ENCODE measurements around the gene GALNT18. TPM values are rescaled to one million over a fixed set of nuclear protein-coding genes. Genes with fewer than 3 reads are reported as not detected.

Gene GALNT18
- total and polyA plus RNA-seq, 2 of the 4 experiments (the other 2 are of a cell fraction), result 9.5 to 11.3 TPM

DNA sequence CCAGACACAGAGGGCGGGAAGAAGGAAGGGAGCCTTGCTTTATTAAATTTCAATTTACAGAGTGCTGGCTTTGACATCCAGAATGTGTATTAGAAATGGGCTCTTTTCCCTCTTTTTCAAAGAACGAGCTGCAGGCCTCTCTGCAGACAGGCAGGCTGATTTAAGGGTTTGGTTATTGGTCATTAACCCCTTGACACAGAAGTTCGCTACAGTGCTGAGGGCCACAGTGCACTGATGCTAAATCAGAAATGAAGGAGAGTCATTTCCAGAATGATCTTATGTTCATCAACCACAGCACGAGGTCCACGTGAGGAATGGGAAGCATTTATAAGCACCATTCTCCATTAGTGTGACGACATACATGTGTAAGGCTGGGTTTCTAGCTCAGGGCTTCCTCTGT is 320.6 kb downstream of the GALNT18 start:
- TF ChIP-seq RFX5 (IDR thresholded peaks at IDR 0.05; ENCODE audit: low read depth, low read length), result no peak
- TF ChIP-seq, protein P1, sequence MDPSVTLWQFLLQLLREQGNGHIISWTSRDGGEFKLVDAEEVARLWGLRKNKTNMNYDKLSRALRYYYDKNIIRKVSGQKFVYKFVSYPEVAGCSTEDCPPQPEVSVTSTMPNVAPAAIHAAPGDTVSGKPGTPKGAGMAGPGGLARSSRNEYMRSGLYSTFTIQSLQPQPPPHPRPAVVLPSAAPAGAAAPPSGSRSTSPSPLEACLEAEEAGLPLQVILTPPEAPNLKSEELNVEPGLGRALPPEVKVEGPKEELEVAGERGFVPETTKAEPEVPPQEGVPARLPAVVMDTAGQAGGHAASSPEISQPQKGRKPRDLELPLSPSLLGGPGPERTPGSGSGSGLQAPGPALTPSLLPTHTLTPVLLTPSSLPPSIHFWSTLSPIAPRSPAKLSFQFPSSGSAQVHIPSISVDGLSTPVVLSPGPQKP (IDR thresholded peaks at IDR 0.05; ENCODE audit: borderline replicate concordance, low read depth, low read length), result no peak
- TF ChIP-seq RCOR1 (IDR thresholded peaks at IDR 0.05; ENCODE audit: insufficient replicate concordance, low read length), result no peak
- no peak for TF ChIP-seq NFE2L2 (IDR thresholded peaks at IDR 0.05; ENCODE audit: low read depth, low read length)
- TF ChIP-seq, protein P2, sequence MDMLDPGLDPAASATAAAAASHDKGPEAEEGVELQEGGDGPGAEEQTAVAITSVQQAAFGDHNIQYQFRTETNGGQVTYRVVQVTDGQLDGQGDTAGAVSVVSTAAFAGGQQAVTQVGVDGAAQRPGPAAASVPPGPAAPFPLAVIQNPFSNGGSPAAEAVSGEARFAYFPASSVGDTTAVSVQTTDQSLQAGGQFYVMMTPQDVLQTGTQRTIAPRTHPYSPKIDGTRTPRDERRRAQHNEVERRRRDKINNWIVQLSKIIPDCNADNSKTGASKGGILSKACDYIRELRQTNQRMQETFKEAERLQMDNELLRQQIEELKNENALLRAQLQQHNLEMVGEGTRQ (IDR thresholded peaks at IDR 0.05; ENCODE audit: low read depth, low read length), result no peak
- no peak for TF ChIP-seq MXI1 (IDR thresholded peaks at IDR 0.05; ENCODE audit: borderline replicate concordance, low read depth, low read length)
- no peak for TF ChIP-seq CEBPB (IDR thresholded peaks at IDR 0.05; ENCODE audit: low read depth, low read length)
- TF ChIP-seq SMC3 (IDR thresholded peaks at IDR 0.05; ENCODE audit: low read depth, low read length), result no peak
- no peak for TF ChIP-seq POLR2A (IDR thresholded peaks at IDR 0.05; ENCODE audit: low read depth, low read length)
- no peak for TF ChIP-seq MAZ (IDR thresholded peaks at IDR 0.05; ENCODE audit: borderline replicate concordance, low read depth, low read length)
- TF ChIP-seq, protein P3, sequence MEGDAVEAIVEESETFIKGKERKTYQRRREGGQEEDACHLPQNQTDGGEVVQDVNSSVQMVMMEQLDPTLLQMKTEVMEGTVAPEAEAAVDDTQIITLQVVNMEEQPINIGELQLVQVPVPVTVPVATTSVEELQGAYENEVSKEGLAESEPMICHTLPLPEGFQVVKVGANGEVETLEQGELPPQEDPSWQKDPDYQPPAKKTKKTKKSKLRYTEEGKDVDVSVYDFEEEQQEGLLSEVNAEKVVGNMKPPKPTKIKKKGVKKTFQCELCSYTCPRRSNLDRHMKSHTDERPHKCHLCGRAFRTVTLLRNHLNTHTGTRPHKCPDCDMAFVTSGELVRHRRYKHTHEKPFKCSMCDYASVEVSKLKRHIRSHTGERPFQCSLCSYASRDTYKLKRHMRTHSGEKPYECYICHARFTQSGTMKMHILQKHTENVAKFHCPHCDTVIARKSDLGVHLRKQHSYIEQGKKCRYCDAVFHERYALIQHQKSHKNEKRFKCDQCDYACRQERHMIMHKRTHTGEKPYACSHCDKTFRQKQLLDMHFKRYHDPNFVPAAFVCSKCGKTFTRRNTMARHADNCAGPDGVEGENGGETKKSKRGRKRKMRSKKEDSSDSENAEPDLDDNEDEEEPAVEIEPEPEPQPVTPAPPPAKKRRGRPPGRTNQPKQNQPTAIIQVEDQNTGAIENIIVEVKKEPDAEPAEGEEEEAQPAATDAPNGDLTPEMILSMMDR (conservative IDR thresholded peaks at IDR 0.05; ENCODE audit: low read depth, low read length), result no peak
- no peak for TF ChIP-seq MAFK (IDR thresholded peaks at IDR 0.05; ENCODE audit: low read depth, low read length)
- no peak for TF ChIP-seq RAD21 (IDR thresholded peaks at IDR 0.05; ENCODE audit: low read length)
- ChIA-PET POLR2A (ENCODE audit: unreplicated experiment) (no interaction called here), CTCF (no interaction called here)
- WGBS, 2 experiments (ENCODE audit: extremely low coverage in 2 of 2, insufficient read length in 1 of 2), result no CpG with 5 or more reads among the region's 6 CpGs
- intact Hi-C loops (cut with micrococcal nuclease) (no loop called here), dilution Hi-C loops (cut with HindIII; ENCODE audit: low sequenced_read_pairs, unreplicated experiment) (no loop called here), in situ Hi-C loops (cut with MboI; ENCODE audit: low sequenced_read_pairs) (no loop called here)
- H3K4me2 ChIP-seq (ENCODE audit: low read depth, low read length), result no peak overlapping the region
- H2BK5ac ChIP-seq (ENCODE audit: low read depth, low read length, poor library complexity, severe bottlenecking), result no peak overlapping the region
- no peak for DNase-seq
- no peak overlapping the region for H3K27ac ChIP-seq (ENCODE audit: insufficient read depth, low read length)
- H2BK120ac ChIP-seq (ENCODE audit: low read depth, low read length), result no peak overlapping the region
- H3K23ac ChIP-seq (ENCODE audit: low read depth, low read length), result no peak overlapping the region
- no peak overlapping the region for H2BK15ac ChIP-seq (ENCODE audit: low read depth, low read length)
- H4K5ac ChIP-seq (ENCODE audit: low read depth, low read length), result no peak overlapping the region
- H3K18ac ChIP-seq (ENCODE audit: low read depth, low read length), result no peak overlapping the region
- H2AFZ ChIP-seq (replicated peaks; ENCODE audit: low read length, poor library complexity), result no peak overlapping the region
- H3K27me3 ChIP-seq (ENCODE audit: control insufficient read depth, insufficient read depth, low read length), result peaks cover 13% of the 10 kb centered on the region
- no peak overlapping the region for H2BK20ac ChIP-seq (ENCODE audit: low read depth, low read length)
- no peaks in the 10 kb centered on the region for H3K9me1 ChIP-seq (ENCODE audit: insufficient read depth, low read length)
- H4K91ac ChIP-seq (ENCODE audit: insufficient read depth, low read depth, low read length), result no peak overlapping the region
- no TSS peak for BruUV-seq (replicated peaks)
- H2AK9ac ChIP-seq (replicated peaks; ENCODE audit: low read depth, low read length, poor library complexity), result no peak overlapping the region
- no peak for ATAC-seq (ENCODE audit: low read depth)
- H4K20me1 ChIP-seq (ENCODE audit: insufficient read depth, low read length), result no peaks in the 10 kb centered on the region
- no peak overlapping the region for H3K14ac ChIP-seq (replicated peaks; ENCODE audit: low read depth, low read length)
- H3K4ac ChIP-seq (ENCODE audit: low read depth, low read length), result no peak overlapping the region
- H3K56ac ChIP-seq (ENCODE audit: extremely low read depth, insufficient read depth, low read length), result no peak overlapping the region
- H3K36me3 ChIP-seq (ENCODE audit: control insufficient read depth, insufficient read depth, low read length), result no peaks in the 10 kb centered on the region
- H2AK5ac ChIP-seq (ENCODE audit: low read depth, low read length), result no peak overlapping the region
- no peaks in the 10 kb centered on the region for H3K79me1 ChIP-seq (ENCODE audit: low read depth in 1 of 2, low read length in 2 of 2)
- no peak overlapping the region for H3K9ac ChIP-seq (ENCODE audit: low read depth, low read length)
- no peaks in the 10 kb centered on the region for H3K4me1 ChIP-seq (ENCODE audit: control insufficient read depth, insufficient read depth, low read length)
- no peak overlapping the region for H3K4me3 ChIP-seq (ENCODE audit: insufficient read depth, low read depth, low read length)
- H4K8ac ChIP-seq (ENCODE audit: low read depth in 2 of 2, low read length in 2 of 2), result no peak overlapping the region
- H3K9me3 ChIP-seq (ENCODE audit: control insufficient read depth, insufficient read depth, low read length), result no peaks in the 10 kb centered on the region

Data from IMR-90 (cell line).